ENCODE results near the gene SERPINE3.

Gene SERPINE3

DNA sequence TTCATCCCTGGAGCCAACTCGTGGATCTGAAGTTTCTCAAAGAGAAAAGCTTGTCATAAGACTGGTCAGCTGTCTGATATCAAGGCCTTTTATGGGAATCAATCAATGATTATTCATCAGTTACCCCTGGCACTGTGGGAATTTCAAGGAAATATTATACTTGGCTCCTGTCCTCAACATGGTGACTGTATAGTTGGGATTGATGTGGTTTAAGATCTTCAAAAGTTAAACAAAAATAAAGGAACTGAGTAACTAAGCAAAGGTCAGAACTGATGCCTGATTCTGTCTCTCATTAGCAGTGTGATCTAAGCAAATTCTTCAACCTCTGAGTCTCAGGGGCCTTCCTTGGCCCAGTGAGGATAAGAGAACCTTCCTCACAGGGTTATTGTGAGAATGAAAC lies 22.2 kb upstream of the SERPINE3 start:
- TF ChIP-seq, protein P1, sequence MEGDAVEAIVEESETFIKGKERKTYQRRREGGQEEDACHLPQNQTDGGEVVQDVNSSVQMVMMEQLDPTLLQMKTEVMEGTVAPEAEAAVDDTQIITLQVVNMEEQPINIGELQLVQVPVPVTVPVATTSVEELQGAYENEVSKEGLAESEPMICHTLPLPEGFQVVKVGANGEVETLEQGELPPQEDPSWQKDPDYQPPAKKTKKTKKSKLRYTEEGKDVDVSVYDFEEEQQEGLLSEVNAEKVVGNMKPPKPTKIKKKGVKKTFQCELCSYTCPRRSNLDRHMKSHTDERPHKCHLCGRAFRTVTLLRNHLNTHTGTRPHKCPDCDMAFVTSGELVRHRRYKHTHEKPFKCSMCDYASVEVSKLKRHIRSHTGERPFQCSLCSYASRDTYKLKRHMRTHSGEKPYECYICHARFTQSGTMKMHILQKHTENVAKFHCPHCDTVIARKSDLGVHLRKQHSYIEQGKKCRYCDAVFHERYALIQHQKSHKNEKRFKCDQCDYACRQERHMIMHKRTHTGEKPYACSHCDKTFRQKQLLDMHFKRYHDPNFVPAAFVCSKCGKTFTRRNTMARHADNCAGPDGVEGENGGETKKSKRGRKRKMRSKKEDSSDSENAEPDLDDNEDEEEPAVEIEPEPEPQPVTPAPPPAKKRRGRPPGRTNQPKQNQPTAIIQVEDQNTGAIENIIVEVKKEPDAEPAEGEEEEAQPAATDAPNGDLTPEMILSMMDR (IDR thresholded peaks at IDR 0.05; ENCODE audit: borderline replicate concordance, control extremely low read depth, extremely low read depth, insufficient read depth, missing control alignments), result no peak
- DNase-seq (ENCODE audit: low spot score), result no peak
- in situ Hi-C loops (cut with MboI; ENCODE audit: low sequenced_read_pairs, unreplicated experiment), result no loop called here

DNA sequence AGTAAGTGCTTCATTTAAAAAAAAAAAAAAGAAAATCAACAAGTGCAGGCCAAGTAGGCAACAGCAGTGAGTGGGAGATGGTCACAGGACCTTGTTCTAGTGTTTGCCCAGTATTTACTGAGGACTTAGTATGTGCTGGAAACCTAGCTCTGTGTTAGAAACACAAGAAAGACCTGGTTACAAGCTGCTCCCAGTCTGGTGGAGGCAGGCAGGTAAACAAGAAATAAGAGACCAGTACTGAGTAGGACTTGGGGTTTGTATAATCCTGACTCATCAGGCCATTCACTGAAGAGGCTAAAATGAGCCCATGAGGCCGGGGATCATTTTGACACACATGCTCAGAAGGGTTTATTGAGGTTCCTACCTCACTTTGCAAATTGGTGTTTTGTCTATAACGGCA lies 21.5 kb upstream of the SERPINE3 start:
- no peak for DNase-seq (ENCODE audit: low spot score)
- TF ChIP-seq, protein P1 (IDR thresholded peaks at IDR 0.05; ENCODE audit: borderline replicate concordance, control extremely low read depth, extremely low read depth, insufficient read depth, missing control alignments), result no peak
- in situ Hi-C loops (cut with MboI; ENCODE audit: low sequenced_read_pairs, unreplicated experiment), result no loop called here

DNA sequence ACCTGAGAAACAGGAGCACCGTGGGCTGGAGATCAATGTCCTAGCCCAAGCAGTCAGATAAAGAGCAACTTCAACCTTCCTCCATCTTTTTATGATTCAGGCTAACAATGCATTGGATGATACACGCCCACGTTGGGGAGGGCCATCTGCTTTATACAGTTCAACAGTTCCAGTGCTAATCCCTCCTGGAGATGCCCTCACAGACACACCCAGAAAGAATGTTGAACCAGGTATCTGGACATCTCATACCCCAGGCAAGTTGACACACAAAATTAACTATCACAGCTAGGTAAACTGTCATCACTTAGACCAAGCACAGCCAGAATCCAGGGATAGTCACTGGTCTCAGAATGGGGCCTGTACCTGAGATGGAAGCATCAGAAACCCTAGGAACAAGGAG lies 20.6 kb upstream of the SERPINE3 start:
- in situ Hi-C loops (cut with MboI; ENCODE audit: low sequenced_read_pairs, unreplicated experiment), result no loop called here
- DNase-seq (ENCODE audit: low spot score), result no peak
- TF ChIP-seq, protein P1 (IDR thresholded peaks at IDR 0.05; ENCODE audit: borderline replicate concordance, control extremely low read depth, extremely low read depth, insufficient read depth, missing control alignments), result no peak

DNA sequence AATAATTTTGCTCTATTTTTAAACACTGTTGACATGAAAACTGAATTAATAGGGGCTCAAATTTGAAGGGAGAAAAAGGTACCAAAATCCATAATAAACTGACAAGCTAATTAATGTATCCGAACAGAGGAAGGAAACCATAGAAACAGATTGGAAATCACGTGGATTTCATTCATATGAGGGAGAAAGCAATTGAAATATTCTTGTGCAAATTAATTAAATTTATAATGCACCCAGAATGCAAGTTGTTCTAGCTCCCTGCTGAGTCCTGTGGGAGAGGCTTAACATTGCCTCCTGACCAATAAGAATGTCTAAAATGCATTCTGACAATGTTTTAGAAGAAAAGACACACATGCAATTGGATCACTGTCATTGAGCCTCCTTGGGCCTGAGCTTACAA lies 17.7 kb upstream of the SERPINE3 start:
- no peak for DNase-seq (ENCODE audit: low spot score)
- TF ChIP-seq, protein P1 (IDR thresholded peaks at IDR 0.05; ENCODE audit: borderline replicate concordance, control extremely low read depth, extremely low read depth, insufficient read depth, missing control alignments), result no peak
- in situ Hi-C loops (cut with MboI; ENCODE audit: low sequenced_read_pairs, unreplicated experiment), result no loop called here

DNA sequence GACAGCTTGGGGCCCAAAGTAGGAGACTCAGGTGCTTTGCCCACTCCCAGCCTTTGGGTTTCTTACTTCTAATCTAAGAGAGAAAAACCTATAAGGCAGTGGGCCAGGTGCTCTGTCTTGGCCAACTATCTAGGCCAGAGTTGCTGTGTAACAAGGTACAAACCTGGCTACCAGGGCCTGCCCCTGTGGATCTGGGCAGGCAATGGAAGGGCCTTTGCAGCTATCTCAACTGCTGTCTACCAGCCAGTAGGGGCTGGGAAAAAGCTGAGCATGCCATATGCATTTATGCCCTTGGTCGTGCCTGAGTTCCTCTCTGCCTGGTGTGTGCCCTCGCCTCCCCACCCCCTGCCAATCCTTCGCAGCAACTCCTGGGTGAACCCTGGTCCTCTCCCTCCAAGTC lies 16.7 kb upstream of the SERPINE3 start:
- TF ChIP-seq, protein P1 (IDR thresholded peaks at IDR 0.05; ENCODE audit: borderline replicate concordance, control extremely low read depth, extremely low read depth, insufficient read depth, missing control alignments), result no peak
- in situ Hi-C loops (cut with MboI; ENCODE audit: low sequenced_read_pairs, unreplicated experiment), result no loop called here
- no peak for DNase-seq (ENCODE audit: low spot score)

DNA sequence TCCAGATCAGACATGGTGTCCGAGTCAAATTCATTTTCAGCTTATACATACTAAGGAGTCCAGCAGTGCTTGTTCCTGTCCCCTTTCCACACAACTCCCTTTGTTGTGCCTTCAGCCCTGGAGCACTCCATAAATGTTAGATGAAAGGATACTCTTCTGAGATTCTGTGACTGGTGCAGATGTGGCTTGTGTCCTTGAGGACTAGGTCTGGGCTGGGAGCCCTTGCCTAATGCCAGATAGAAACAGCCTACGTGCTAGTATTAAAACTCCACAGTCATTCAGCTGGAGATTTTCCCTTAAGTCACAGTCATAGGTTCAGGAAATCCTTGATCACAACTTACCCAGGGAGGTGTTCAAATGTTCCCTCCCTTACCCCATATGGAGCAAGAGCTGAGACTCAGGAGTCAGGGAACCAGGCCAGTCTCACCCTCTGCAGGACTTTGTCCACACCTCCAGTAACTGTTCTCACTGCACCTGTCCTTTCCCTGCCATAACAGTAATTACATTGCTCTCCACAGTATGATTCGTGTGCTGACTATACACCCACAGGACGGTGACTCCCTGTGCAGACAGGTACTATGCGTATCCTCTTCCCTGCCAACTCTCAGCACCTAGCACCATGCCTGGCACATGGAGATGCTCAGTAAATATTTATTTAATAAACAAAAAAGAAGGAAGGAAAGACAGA lies 15.5 kb upstream of the SERPINE3 start:
- in situ Hi-C loops (cut with MboI; ENCODE audit: low sequenced_read_pairs, unreplicated experiment), result no loop called here
- DNase-seq (ENCODE audit: low spot score), result no peak
- TF ChIP-seq, protein P1 (IDR thresholded peaks at IDR 0.05; ENCODE audit: borderline replicate concordance, control extremely low read depth, extremely low read depth, insufficient read depth, missing control alignments), result no peak
